DMS53 treated with DMSO at 0.1 percent for 48 hours (cell line): ENCODE results near the gene GALNT18.
A peak's percentile ranks its signal among the peaks of the same experiment; 100 is the strongest.

Experiments used
- DNase-seq: peaks from one replicate; lab custom pipeline; 2025; ENCODE audit not compliant: unreplicated experiment; lab: John Stamatoyannopoulos, UW

GALNT18 gene

GRCh38 chr11:11534981-11535380, 86.8 kb downstream of the GALNT18 start:
- no peak for DNase-seq

GRCh38 chr11:11533751-11534150, 88.1 kb downstream of the GALNT18 start:
- no peak for DNase-seq

- no peak for DNase-seq
These were observed 88.7 kb downstream of the GALNT18 start for GRCh38 chr11:11533057-11533456.

- no peak for DNase-seq
These were observed 89.2 kb downstream of the GALNT18 start for GRCh38 chr11:11532574-11532973.

GRCh38 chr11:11531131-11531908, 90.5 kb downstream of the GALNT18 start:
- no peak for DNase-seq

- no peak for DNase-seq
These were observed 92.8 kb downstream of the GALNT18 start for GRCh38 chr11:11528986-11529385.

GRCh38 chr11:11525283-11525682, 96.5 kb downstream of the GALNT18 start:
- DNase-seq: no peak

GRCh38 chr11:11524436-11525061, 97.3 kb downstream of the GALNT18 start:
- DNase-seq: no peak

- no peak for DNase-seq
These were observed 99.2 kb downstream of the GALNT18 start for GRCh38 chr11:11522591-11522990.

- DNase-seq: no peak
These were observed 100.4 kb downstream of the GALNT18 start for GRCh38 chr11:11521306-11522002.

- DNase-seq: no peak
These were observed 101.4 kb downstream of the GALNT18 start for GRCh38 chr11:11520231-11521015.

- no peak for DNase-seq
These were observed 102.6 kb downstream of the GALNT18 start for GRCh38 chr11:11519184-11519583.

GRCh38 chr11:11514246-11514645, 107.6 kb downstream of the GALNT18 start:
- DNase-seq: no peak

- no peak for DNase-seq
These were observed 108.4 kb downstream of the GALNT18 start for GRCh38 chr11:11513422-11513821.

- DNase-seq: no peak
These were observed 108.9 kb downstream of the GALNT18 start for GRCh38 chr11:11512929-11513328.

- DNase-seq: no peak
These were observed 109.3 kb downstream of the GALNT18 start for GRCh38 chr11:11512502-11512901.

GRCh38 chr11:11512090-11512489, 109.7 kb downstream of the GALNT18 start:
- no peak for DNase-seq

GRCh38 chr11:11510939-11511338, 110.9 kb downstream of the GALNT18 start:
- DNase-seq: peak; percentile 73

GRCh38 chr11:11505692-11506091, 116.1 kb downstream of the GALNT18 start:
- no peak for DNase-seq

GRCh38 chr11:11505190-11505589, 116.6 kb downstream of the GALNT18 start:
- DNase-seq: no peak

GRCh38 chr11:11504071-11504470, 117.7 kb downstream of the GALNT18 start:
- DNase-seq: no peak
